GM23248 (cell line): ENCODE measurements around the gene RNASE4.

Experiments
- EZH2 ChIP-seq: fragments of 200-600 bp; sonication (generic); IDR thresholded peaks from 2 replicates; pipeline ENCODE4 v1.6.1; 2018; ENCODE audit warnings: antibody characterized with exemption, mild to moderate bottlenecking; ENCODE audit not compliant: insufficient read depth, poor library complexity, severe bottlenecking
- EZH2phosphoT487 ChIP-seq: fragments of 200-600 bp; sonication (generic); IDR thresholded peaks from 2 replicates; pipeline ENCODE4 v1.6.1; 2018; ENCODE audit warnings: antibody characterized with exemption, moderate library complexity, mild to moderate bottlenecking, low read depth; ENCODE audit not compliant: insufficient read depth

GRCh38 chr14:20711685-20712084, 27.3 kb downstream of the RNASE4 start:
- TF ChIP-seq EZH2 (no peak), EZH2phosphoT487 (no peak)
